H1 (cell line): ENCODE data around the gene TET1. TPM values are rescaled to one million over a fixed set of nuclear protein-coding genes. Genes with fewer than 3 reads are reported as not detected.

Experiments
- CTCF ChIA-PET: fragments of 300-600 bp; sonication (Branson Sonifier 250); formaldehyde crosslinking; loops from one replicate; lab custom pipeline; 2021; ENCODE audit not compliant: partially characterized antibody; lab: Charles Lee
- POLR2A ChIA-PET: fragments of 300-600 bp; sonication (Branson Sonifier 250); formaldehyde crosslinking; loops from one replicate; lab custom pipeline; 2021; ENCODE audit warnings: inconsistent platforms; ENCODE audit not compliant: partially characterized antibody; lab: Charles Lee
- DNase-seq, 2 experiments: peaks; one replicate each; pipeline versions ENCODE4 v3.0.0 to v3.0.0-alpha.2; 2010 to 2022; ENCODE audit warnings: low spot score in 2 of 2, low read depth in 1 of 2, mixed read lengths in 1 of 2
- FAIRE-seq: peaks from 2 replicates; lab custom pipeline; 2011; peaks lifted over from hg19 to GRCh38; lab: Jason Lieb, UNC
- H2AFZ ChIP-seq: 2 replicates; pipeline ENCODE4 v1.8.1; 2012; ENCODE audit warnings: low read length, inconsistent platforms
- H2AK5ac ChIP-seq: 2 replicates; pipeline ENCODE4 v1.6.1; 2013; ENCODE audit warnings: low read depth, low read length
- H2BK120ac ChIP-seq: replicated peaks from 2 replicates; pipeline ENCODE3; 2013; ENCODE audit warnings: low read depth, low read length, inconsistent platforms
- H2BK12ac ChIP-seq: 2 replicates; pipeline ENCODE4 v1.6.1; 2013; ENCODE audit warnings: low read depth, low read length
- H2BK15ac ChIP-seq: 2 replicates; pipeline ENCODE4 v1.6.1; 2013; ENCODE audit warnings: low read length
- H2BK20ac ChIP-seq: 2 replicates; pipeline ENCODE4 v1.6.1; 2013; ENCODE audit warnings: low read length
- H2BK5ac ChIP-seq: 2 replicates; pipeline ENCODE4 v1.6.1; 2013; ENCODE audit warnings: low read depth, low read length
- H3K14ac ChIP-seq: 2 replicates; pipeline ENCODE4 v1.6.1; 2013; ENCODE audit warnings: inconsistent platforms; ENCODE audit not compliant: insufficient read length
- H3K18ac ChIP-seq: 2 replicates; pipeline ENCODE4 v1.6.1; 2013; ENCODE audit warnings: low read length; ENCODE audit errors: extremely low read depth
- H3K23ac ChIP-seq: 2 replicates; pipeline ENCODE4 v1.6.1; 2013; ENCODE audit warnings: inconsistent platforms; ENCODE audit not compliant: insufficient read length
- H3K23me2 ChIP-seq: 2 replicates; pipeline ENCODE4 v1.6.1; 2013; ENCODE audit warnings: low read depth, low read length
- H3K27ac ChIP-seq: 2 replicates; pipeline ENCODE4 v1.6.1; 2011; ENCODE audit warnings: low read depth, low read length, inconsistent platforms
- H3K27me3 ChIP-seq, 4 experiments: replicated peaks in 1 of 4; 1 replicate in 1 of 4; 2 replicates in 3 of 4; pipeline versions ENCODE4 v1.6.1 to v1.8.1; 2011 to 2013; ENCODE audit warnings: low read length in 3 of 4, mild to moderate bottlenecking in 3 of 4, inconsistent platforms in 2 of 4, mixed read lengths in 2 of 4, moderate library complexity in 1 of 4; ENCODE audit not compliant: control insufficient read depth in 3 of 4, insufficient read depth in 3 of 4; ENCODE audit errors: extremely low read depth in 1 of 4
- H3K36me3 ChIP-seq, 4 experiments: 2 replicates each; pipeline versions ENCODE4 v1.6.1 to v1.8.1; 2011 to 2013; ENCODE audit warnings: mild to moderate bottlenecking in 4 of 4, low read length in 3 of 4, moderate library complexity in 2 of 4, control low read depth in 1 of 4, inconsistent platforms in 1 of 4; ENCODE audit not compliant: insufficient read depth in 4 of 4, control insufficient read depth in 2 of 4
- H3K4ac ChIP-seq: replicated peaks from 2 replicates; pipeline ENCODE3; 2013; ENCODE audit warnings: low read length, low read depth, mixed read lengths, inconsistent platforms; ENCODE audit not compliant: insufficient read length
- H3K4me1 ChIP-seq, 4 experiments: replicated peaks in 1 of 4; 1 replicate in 1 of 4; 2 replicates in 3 of 4; pipeline versions ENCODE4 v1.6.1 to v1.8.1; 2011 to 2013; ENCODE audit warnings: low read length in 3 of 4, inconsistent platforms in 2 of 4, mixed read lengths in 1 of 4; ENCODE audit not compliant: insufficient read depth in 4 of 4, control insufficient read depth in 3 of 4
- H3K4me2 ChIP-seq, 2 experiments: 2 replicates each; pipeline versions ENCODE4 v1.6.1 to v1.8.1; 2011 to 2013; ENCODE audit warnings: low read depth in 2 of 2, low read length in 2 of 2, control low read depth in 1 of 2, inconsistent platforms in 1 of 2, mild to moderate bottlenecking in 1 of 2; ENCODE audit not compliant: insufficient read depth in 1 of 2
- H3K4me3 ChIP-seq, 4 experiments: fragments of 200-600, 300-600 bp in 1 of 4; sonication (generic), shearing (Covaris generic), sonication (Bioruptor Twin) in 1 of 4; 2 replicates each; pipeline versions ENCODE4 v1.5.1 to v1.8.1; 2011 to 2016; ENCODE audit warnings: low read length in 4 of 4, low read depth in 3 of 4, control low read depth in 2 of 4, inconsistent platforms in 2 of 4, mild to moderate bottlenecking in 2 of 4, mixed read lengths in 1 of 4, moderate library complexity in 1 of 4; ENCODE audit not compliant: insufficient read depth in 2 of 4; ENCODE audit errors: extremely low read depth in 1 of 4
- H3K56ac ChIP-seq: replicated peaks from 2 replicates; pipeline ENCODE3; 2013; ENCODE audit warnings: low read depth, mild to moderate bottlenecking, mixed read lengths, low read length, inconsistent platforms; ENCODE audit not compliant: insufficient read length
- H3K79me1 ChIP-seq: 2 replicates; pipeline ENCODE4 v1.6.1; 2013; ENCODE audit warnings: low read depth, low read length, control low read depth
- H3K79me2 ChIP-seq, 2 experiments: 2 replicates each; pipeline versions ENCODE4 v1.6.1 to v1.8.1; 2012 to 2013; ENCODE audit warnings: low read length in 2 of 2, mild to moderate bottlenecking in 2 of 2, inconsistent platforms in 1 of 2; ENCODE audit not compliant: insufficient read depth in 2 of 2, control insufficient read depth in 1 of 2
- H3K9ac ChIP-seq, 4 experiments: replicated peaks in 1 of 4; 1 replicate in 1 of 4; 2 replicates in 3 of 4; pipeline versions ENCODE4 v1.6.1 to v1.8.1; 2011 to 2013; ENCODE audit warnings: low read depth in 3 of 4, low read length in 3 of 4, control low read depth in 2 of 4, mild to moderate bottlenecking in 2 of 4, moderate library complexity in 2 of 4, inconsistent platforms in 1 of 4; ENCODE audit errors: extremely low read depth in 1 of 4
- H3K9me3 ChIP-seq, 2 experiments: 2 replicates each; pipeline versions ENCODE4 v1.6.1 to v1.8.1; 2012 to 2013; ENCODE audit warnings: mild to moderate bottlenecking in 2 of 2, moderate library complexity in 2 of 2, control low read depth in 1 of 2, inconsistent platforms in 1 of 2, low read depth in 1 of 2, low read length in 1 of 2, mixed read lengths in 1 of 2; ENCODE audit not compliant: insufficient read depth in 2 of 2
- H4K20me1 ChIP-seq, 2 experiments: replicated peaks in 1 of 2; 2 replicates each; pipeline versions ENCODE3 to v1.8.1; 2011 to 2013; ENCODE audit warnings: inconsistent platforms in 2 of 2, low read length in 2 of 2, mild to moderate bottlenecking in 1 of 2; ENCODE audit not compliant: insufficient read depth in 2 of 2, control insufficient read depth in 1 of 2
- H4K5ac ChIP-seq: 2 replicates; pipeline ENCODE4 v1.6.1; 2013; ENCODE audit warnings: low read length, low read depth, mixed read lengths, inconsistent platforms; ENCODE audit not compliant: insufficient read length
- H4K8ac ChIP-seq: 2 replicates; pipeline ENCODE4 v1.8.0; 2013; ENCODE audit warnings: mild to moderate bottlenecking, moderate library complexity, low read length, inconsistent platforms; ENCODE audit not compliant: insufficient read depth; ENCODE audit errors: extremely low read depth
- H4K91ac ChIP-seq: replicated peaks from 2 replicates; pipeline ENCODE3; 2013; ENCODE audit warnings: low read length, mixed read lengths, inconsistent platforms; ENCODE audit not compliant: insufficient read length
- BRCA1 ChIP-seq: IDR thresholded peaks from 2 replicates; pipeline ENCODE4 v1.6.1; 2012; ENCODE audit warnings: low read depth, low read length, improper control_type of control experiment
- CBX8 ChIP-seq: fragments of 300-800, 300-1000 bp; sonication (generic); IDR thresholded peaks from 2 replicates; pipeline ENCODE4 v1.7.1; 2016; ENCODE audit warnings: low read depth, low read length, borderline replicate concordance
- FOSL1 ChIP-seq: IDR thresholded peaks from 2 replicates; pipeline ENCODE4 v1.6.1; 2011; ENCODE audit warnings: mild to moderate bottlenecking, low read depth, low read length, moderate library complexity; ENCODE audit not compliant: insufficient read depth
- KDM5A ChIP-seq: fragments of 200-600 bp; IDR thresholded peaks from 2 replicates; pipeline ENCODE4 v1.7.1; 2012; ENCODE audit warnings: mild to moderate bottlenecking, low read length, inconsistent platforms, mixed read lengths
- NANOG ChIP-seq: IDR thresholded peaks from 2 replicates; pipeline ENCODE4 v1.6.1; 2011; ENCODE audit warnings: low read length, low read depth, mild to moderate bottlenecking, inconsistent platforms; ENCODE audit not compliant: insufficient read depth, poor library complexity, severe bottlenecking
- ZNF274 ChIP-seq: IDR thresholded peaks from 2 replicates; pipeline ENCODE4 v1.7.0; 2012; ENCODE audit warnings: low read length, borderline replicate concordance; ENCODE audit errors: extremely low read depth
- WGBS, 2 experiments: shearing (Covaris generic) in 1 of 2; methylation state at CpG; one replicate each; pipeline versions ENCODE4 v1.1.6 to v1.1.7; 2013 to 2015; ENCODE audit warnings: low lambda C conversion rate in 2 of 2, mixed read lengths in 2 of 2, inconsistent platforms in 1 of 2, low coverage in 1 of 2, missing lambda C conversion rate in 1 of 2; ENCODE audit not compliant: insufficient replicate concordance in 2 of 2, insufficient coverage in 1 of 2, insufficient read length in 1 of 2; ENCODE audit errors: extremely low coverage in 1 of 2, missing lambda C conversion rate in 1 of 2; 5-methylcytosine and 5-hydroxymethylcytosine counted together
- polyA plus RNA-seq, 7 experiments: library from polyadenylated mRNA; depleted of rRNA in 3 of 7; stranded (reverse) in 5 of 7; unstranded in 2 of 7; fragments of >200 nt in 5 of 7; fragments of 200-250 nt in 2 of 7; gene quantifications; 1 replicate in 5 of 7; 2 replicates in 1 of 7; 4 replicates in 1 of 7; pipeline versions ENCODE4 v1.2.1 to v1.2.3, GENCODE V29; 2011 to 2013; ENCODE audit warnings: missing spikeins in 2 of 7, mixed read lengths in 2 of 7
- total RNA-seq: library from RNA; stranded (reverse); fragmentation: NEBNext Ultra II Directional; extraction: Animal tissue kit (Norgen Biotek cat#: 25700); gene quantifications from 2 replicates; pipeline ENCODE4 v1.2.1, GENCODE V29; 2021

TET1 gene
- total and polyA plus RNA-seq, 2 of the 8 experiments (the other 6 are each of a cell fraction or from before 2014, with no cell fraction given) = 15.2 to 69.3 TPM

DNA sequence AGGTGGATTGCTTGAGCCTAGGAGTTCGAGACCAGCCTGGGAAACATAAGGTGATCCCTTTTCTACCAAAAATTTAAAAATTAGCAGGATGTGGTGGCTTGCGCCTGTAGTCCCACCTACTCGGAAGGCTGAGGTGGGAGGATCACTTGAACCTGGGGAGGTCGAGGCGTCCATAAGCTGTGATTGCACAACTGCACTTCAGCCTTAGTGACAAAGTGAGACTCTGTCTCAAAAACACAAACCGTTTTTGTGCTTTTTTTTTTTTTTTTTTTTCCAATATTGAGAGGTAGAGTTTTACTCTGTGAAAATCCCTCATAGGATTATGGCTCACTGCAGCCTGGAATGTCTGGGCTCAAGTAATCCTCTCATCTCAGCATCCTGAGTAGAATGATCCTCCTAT is 175.0 kb downstream of the TET1 start:
- Histone ChIP-seq H3K9ac (no peak overlapping the region), H4K8ac (no peak overlapping the region), H4K20me1 (peaks cover 6% of the 10 kb centered on the region in 2 experiments), H3K4me2 (no peak overlapping the region), H3K23me2 (no peaks in the 10 kb centered on the region), H4K91ac (no peak overlapping the region), H3K9me3 (no peaks in the 10 kb centered on the region), H2BK20ac (no peak overlapping the region), H2BK120ac (no peak overlapping the region), H3K4me1 (no peaks in the 10 kb centered on the region), H2AK5ac (no peak overlapping the region), H2BK12ac (no peak overlapping the region), H4K5ac (no peak overlapping the region), H3K36me3 (peaks cover 26 to 99% (median 64%) of the 10 kb centered on the region in 4 experiments), H3K79me1 (peaks cover 6% of the 10 kb centered on the region; the same call in 1 of the 2 replicates), H3K4ac (no peak overlapping the region), H3K79me2 (peaks cover 0 to 52% of the 10 kb centered on the region in 2 experiments; a peak in 2 of 4 replicates), H3K23ac (no peak overlapping the region), H2BK15ac (no peak overlapping the region), H2AFZ (no peak overlapping the region), H3K27ac (no peak overlapping the region), H3K56ac (no peak overlapping the region), H3K27me3 (no peaks in the 10 kb centered on the region), H3K14ac (no peak overlapping the region), H2BK5ac (no peak overlapping the region), H3K18ac (no peak overlapping the region), H3K4me3 (no peak overlapping the region)
- POLR2A ChIA-PET = interaction anchor here (1.6 to 1.9 kb wide), 2 partner anchors 10 to 21 kb away, joined by 5 to 6 read pairs; no protein-coding TSS in a partner anchor
- TF ChIP-seq ZNF274 (no peak), KDM5A (no peak), FOSL1 (no peak), CBX8 (no peak), NANOG (no peak), BRCA1 (no peak)
- WGBS, 2 experiments = 92% methylated on average over 5 of the region's 6 CpGs; no CpG with 5 or more reads in 1 of the 2 experiments
- CTCF ChIA-PET = interaction anchor here (1.0 kb wide), 1 partner anchor 10 kb away, joined by 3 read pairs; no protein-coding TSS in a partner anchor
- DNase-seq (no peak), FAIRE-seq (no peak)
